Measurements from ENCODE around the gene LRTM2. TPM values are rescaled to one million over a fixed set of nuclear protein-coding genes. Genes with fewer than 3 reads are reported as not detected.

Gene LRTM2
- total RNA-seq, 1 donor from 2014 or later, result not detected

- Histone ChIP-seq H3K4me3 (ENCODE audit: low read length in 3 of 3) (no peak overlapping the region), H3K36me3 (ENCODE audit: control insufficient read depth in 3 of 3, insufficient read depth in 3 of 3, low read length in 3 of 3) (no peaks in the 10 kb centered on the region), H3K27me3 (ENCODE audit: control insufficient read depth in 3 of 3, insufficient read depth in 3 of 3, low read length in 3 of 3) (no peaks in the 10 kb centered on the region), H3K9me3 (ENCODE audit: control insufficient read depth in 3 of 3, low read length in 3 of 3) (no peaks in the 10 kb centered on the region), H3K4me1 (ENCODE audit: control insufficient read depth in 3 of 3, insufficient read depth in 3 of 3, low read length in 3 of 3) (peaks cover 17 to 37% (median 34%) of the 10 kb centered on the region in 3 donors), H3K27ac (ENCODE audit: low read depth, low read length) (peak overlapping the region; percentile 53), H3K9ac (ENCODE audit: low read depth in 1 of 3, low read length in 3 of 3) (peak overlapping the region in 2 of 3 donors; percentile 43 to 64)
These were observed 15.6 kb upstream of the LRTM2 start for GRCh38 chr12:1804545-1805332.

GRCh38 chr12:1805441-1806081, 14.8 kb upstream of the LRTM2 start:
- Histone ChIP-seq H3K27me3 (ENCODE audit: control insufficient read depth in 3 of 3, insufficient read depth in 3 of 3, low read length in 3 of 3) (peaks cover 0 to 4% (median under 1%) of the 10 kb centered on the region in 3 donors), H3K36me3 (ENCODE audit: control insufficient read depth in 3 of 3, insufficient read depth in 3 of 3, low read length in 3 of 3) (no peaks in the 10 kb centered on the region), H3K9ac (ENCODE audit: low read depth in 1 of 3, low read length in 3 of 3) (peak overlapping the region; percentile 43 to 64 (median 50)), H3K27ac (ENCODE audit: low read depth, low read length) (peak overlapping the region; percentile 53), H3K9me3 (ENCODE audit: control insufficient read depth in 3 of 3, low read length in 3 of 3) (no peaks in the 10 kb centered on the region), H3K4me1 (ENCODE audit: control insufficient read depth in 3 of 3, insufficient read depth in 3 of 3, low read length in 3 of 3) (peaks cover 17 to 40% (median 35%) of the 10 kb centered on the region in 3 donors), H3K4me3 (ENCODE audit: low read length in 3 of 3) (peak overlapping the region in 2 of 3 donors; percentile 49 to 51)

GRCh38 chr12:1806301-1807086, 13.9 kb upstream of the LRTM2 start:
- Histone ChIP-seq H3K4me3 (ENCODE audit: low read length in 3 of 3) (no peak overlapping the region), H3K9ac (ENCODE audit: low read depth in 1 of 3, low read length in 3 of 3) (peak overlapping the region in 1 of 3 donors; percentile 33), H3K36me3 (ENCODE audit: control insufficient read depth in 3 of 3, insufficient read depth in 3 of 3, low read length in 3 of 3) (no peaks in the 10 kb centered on the region), H3K27me3 (ENCODE audit: control insufficient read depth in 3 of 3, insufficient read depth in 3 of 3, low read length in 3 of 3) (peaks cover 0 to 11% (median 5%) of the 10 kb centered on the region in 3 donors), H3K4me1 (ENCODE audit: control insufficient read depth in 3 of 3, insufficient read depth in 3 of 3, low read length in 3 of 3) (peaks cover 17 to 50% (median 39%) of the 10 kb centered on the region in 3 donors), H3K27ac (ENCODE audit: low read depth, low read length) (peak overlapping the region; percentile 29), H3K9me3 (ENCODE audit: control insufficient read depth in 3 of 3, low read length in 3 of 3) (no peaks in the 10 kb centered on the region)

- H3K36me3 ChIP-seq (ENCODE audit: control insufficient read depth in 3 of 3, insufficient read depth in 3 of 3, low read length in 3 of 3), result no peaks in the 10 kb centered on the region
- H3K9ac ChIP-seq (ENCODE audit: low read depth in 1 of 3, low read length in 3 of 3), result no peak overlapping the region
- H3K4me1 ChIP-seq (ENCODE audit: control insufficient read depth in 3 of 3, insufficient read depth in 3 of 3, low read length in 3 of 3), result peaks cover 17 to 54% (median 41%) of the 10 kb centered on the region in 3 donors
- H3K4me3 ChIP-seq (ENCODE audit: low read length in 3 of 3), result no peak overlapping the region
- H3K27me3 ChIP-seq (ENCODE audit: control insufficient read depth in 3 of 3, insufficient read depth in 3 of 3, low read length in 3 of 3), result peaks cover 0 to 11% (median 5%) of the 10 kb centered on the region in 3 donors
- no peaks in the 10 kb centered on the region for H3K9me3 ChIP-seq (ENCODE audit: control insufficient read depth in 3 of 3, low read length in 3 of 3)
- no peak overlapping the region for H3K27ac ChIP-seq (ENCODE audit: low read depth, low read length)
These were observed 13.1 kb upstream of the LRTM2 start for GRCh38 chr12:1807087-1807860.

- Histone ChIP-seq H3K27ac (ENCODE audit: low read depth, low read length) (no peak overlapping the region), H3K9ac (ENCODE audit: low read depth in 1 of 3, low read length in 3 of 3) (no peak overlapping the region), H3K4me1 (ENCODE audit: control insufficient read depth in 3 of 3, insufficient read depth in 3 of 3, low read length in 3 of 3) (peaks cover 17 to 54% (median 41%) of the 10 kb centered on the region in 3 donors)
These were observed 12.1 kb upstream of the LRTM2 start for GRCh38 chr12:1808036-1808797.

GRCh38 chr12:1808798-1809480, 11.4 kb upstream of the LRTM2 start:
- Histone ChIP-seq H3K27ac (ENCODE audit: low read depth, low read length) (no peak overlapping the region), H3K4me3 (ENCODE audit: low read length in 3 of 3) (no peak overlapping the region), H3K27me3 (ENCODE audit: control insufficient read depth in 3 of 3, insufficient read depth in 3 of 3, low read length in 3 of 3) (peaks cover 0 to 16% (median 5%) of the 10 kb centered on the region in 3 donors), H3K36me3 (ENCODE audit: control insufficient read depth in 3 of 3, insufficient read depth in 3 of 3, low read length in 3 of 3) (no peaks in the 10 kb centered on the region), H3K9ac (ENCODE audit: low read depth in 1 of 3, low read length in 3 of 3) (no peak overlapping the region), H3K9me3 (ENCODE audit: control insufficient read depth in 3 of 3, low read length in 3 of 3) (no peaks in the 10 kb centered on the region), H3K4me1 (ENCODE audit: control insufficient read depth in 3 of 3, insufficient read depth in 3 of 3, low read length in 3 of 3) (peaks cover 17 to 54% (median 37%) of the 10 kb centered on the region in 3 donors)

More at GRCh38 chr12:1808036-1808797, 12.1 kb upstream of the LRTM2 start:
- H3K4me3 ChIP-seq (ENCODE audit: low read length in 3 of 3), result no peak overlapping the region
- H3K27me3 ChIP-seq (ENCODE audit: control insufficient read depth in 3 of 3, insufficient read depth in 3 of 3, low read length in 3 of 3), result peaks cover 0 to 11% (median 5%) of the 10 kb centered on the region in 3 donors
- H3K9me3 ChIP-seq (ENCODE audit: control insufficient read depth in 3 of 3, low read length in 3 of 3), result no peaks in the 10 kb centered on the region
- no peaks in the 10 kb centered on the region for H3K36me3 ChIP-seq (ENCODE audit: control insufficient read depth in 3 of 3, insufficient read depth in 3 of 3, low read length in 3 of 3)

GRCh38 chr12:1809591-1810190, 10.7 kb upstream of the LRTM2 start:
- Histone ChIP-seq H3K4me3 (ENCODE audit: low read length in 3 of 3) (no peak overlapping the region), H3K27me3 (ENCODE audit: control insufficient read depth in 3 of 3, insufficient read depth in 3 of 3, low read length in 3 of 3) (peaks cover 0 to 21% (median 5%) of the 10 kb centered on the region in 3 donors), H3K36me3 (ENCODE audit: control insufficient read depth in 3 of 3, insufficient read depth in 3 of 3, low read length in 3 of 3) (no peaks in the 10 kb centered on the region), H3K27ac (ENCODE audit: low read depth, low read length) (no peak overlapping the region), H3K9me3 (ENCODE audit: control insufficient read depth in 3 of 3, low read length in 3 of 3) (no peaks in the 10 kb centered on the region), H3K9ac (ENCODE audit: low read depth in 1 of 3, low read length in 3 of 3) (no peak overlapping the region), H3K4me1 (ENCODE audit: control insufficient read depth in 3 of 3, insufficient read depth in 3 of 3, low read length in 3 of 3) (peaks cover 15 to 49% (median 31%) of the 10 kb centered on the region in 3 donors)

- H3K4me3 ChIP-seq (ENCODE audit: low read length in 3 of 3), result no peak overlapping the region
- no peaks in the 10 kb centered on the region for H3K36me3 ChIP-seq (ENCODE audit: control insufficient read depth in 3 of 3, insufficient read depth in 3 of 3, low read length in 3 of 3)
- H3K27ac ChIP-seq (ENCODE audit: low read depth, low read length), result no peak overlapping the region
- peaks cover 0 to 26% (median 5%) of the 10 kb centered on the region in 3 donors for H3K27me3 ChIP-seq (ENCODE audit: control insufficient read depth in 3 of 3, insufficient read depth in 3 of 3, low read length in 3 of 3)
- H3K4me1 ChIP-seq (ENCODE audit: control insufficient read depth in 3 of 3, insufficient read depth in 3 of 3, low read length in 3 of 3), result peaks cover 9 to 42% (median 24%) of the 10 kb centered on the region in 3 donors
- no peaks in the 10 kb centered on the region for H3K9me3 ChIP-seq (ENCODE audit: control insufficient read depth in 3 of 3, low read length in 3 of 3)
- no peak overlapping the region for H3K9ac ChIP-seq (ENCODE audit: low read depth in 1 of 3, low read length in 3 of 3)
These were observed 10.0 kb upstream of the LRTM2 start for GRCh38 chr12:1810201-1810930.

All from skeletal muscle tissue (tissue), 4 donors.